Esophagus muscularis mucosa (tissue), 3 donors: Measurements from ENCODE around the gene SLC51B.

Experiments used
- POLR2A ChIP-seq: fragments of 450-650 bp; IDR thresholded peaks from one replicate; pipeline ENCODE4 v1.6.1; 2017; ENCODE audit warnings: antibody characterized with exemption, moderate library complexity, mild to moderate bottlenecking, low read depth
- TF ChIP-seq, protein P1 (sequence below), 3 experiments: fragments of 200-600 bp in 2 of 3; fragments of 450-650 bp in 1 of 3; sonication (generic) in 2 of 3; IDR thresholded peaks; one replicate each; pipeline ENCODE4 v1.5.1; 2017 to 2019; ENCODE audit warnings: antibody characterized with exemption in 3 of 3, mild to moderate bottlenecking in 2 of 3, moderate library complexity in 1 of 3

- TF ChIP-seq, protein P1, sequence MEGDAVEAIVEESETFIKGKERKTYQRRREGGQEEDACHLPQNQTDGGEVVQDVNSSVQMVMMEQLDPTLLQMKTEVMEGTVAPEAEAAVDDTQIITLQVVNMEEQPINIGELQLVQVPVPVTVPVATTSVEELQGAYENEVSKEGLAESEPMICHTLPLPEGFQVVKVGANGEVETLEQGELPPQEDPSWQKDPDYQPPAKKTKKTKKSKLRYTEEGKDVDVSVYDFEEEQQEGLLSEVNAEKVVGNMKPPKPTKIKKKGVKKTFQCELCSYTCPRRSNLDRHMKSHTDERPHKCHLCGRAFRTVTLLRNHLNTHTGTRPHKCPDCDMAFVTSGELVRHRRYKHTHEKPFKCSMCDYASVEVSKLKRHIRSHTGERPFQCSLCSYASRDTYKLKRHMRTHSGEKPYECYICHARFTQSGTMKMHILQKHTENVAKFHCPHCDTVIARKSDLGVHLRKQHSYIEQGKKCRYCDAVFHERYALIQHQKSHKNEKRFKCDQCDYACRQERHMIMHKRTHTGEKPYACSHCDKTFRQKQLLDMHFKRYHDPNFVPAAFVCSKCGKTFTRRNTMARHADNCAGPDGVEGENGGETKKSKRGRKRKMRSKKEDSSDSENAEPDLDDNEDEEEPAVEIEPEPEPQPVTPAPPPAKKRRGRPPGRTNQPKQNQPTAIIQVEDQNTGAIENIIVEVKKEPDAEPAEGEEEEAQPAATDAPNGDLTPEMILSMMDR (IDR thresholded peaks at IDR 0.05), result no peak
- TF ChIP-seq POLR2A, result no peak
These were observed 24.0 kb downstream of the SLC51B start for GRCh38 chr15:65069179-65069578.
